GM23338 (cell line): ENCODE data around the gene ADAMTS8. TPM values are rescaled to one million over a fixed set of nuclear protein-coding genes. Genes with fewer than 3 reads are reported as not detected.

ENCODE experiments used
- ATAC-seq: fragments of 200-7000 bp; cut with Tn5 transposase; 3 replicates; pipeline ENCODE4 v1.9.1; 2020
- DNase-seq: peaks from one replicate; pipeline ENCODE4 v3.0.0-alpha.2; 2015; ENCODE audit warnings: low spot score
- H2AFZ ChIP-seq: fragments of 200-600 bp; sonication (generic); 2 replicates; pipeline ENCODE4 v1.8.0; 2016; ENCODE audit warnings: antibody characterized with exemption, mild to moderate bottlenecking, moderate library complexity
- H3F3A ChIP-seq: fragments of 200-600 bp; sonication (generic); replicated peaks from 2 replicates; pipeline ENCODE4 v1.8.0; 2017; ENCODE audit warnings: antibody characterized with exemption, mixed run types, low read depth
- H3K27ac ChIP-seq: fragments of 200-600 bp; sonication (generic); 2 replicates; pipeline ENCODE4 v1.6.1; 2016; ENCODE audit warnings: low read depth
- H3K27me3 ChIP-seq: fragments of 200-600 bp; sonication (generic); 2 replicates; pipeline ENCODE4 v1.8.0; 2016; ENCODE audit warnings: mild to moderate bottlenecking, mixed run types, moderate library complexity; ENCODE audit not compliant: insufficient read depth
- H3K36me3 ChIP-seq: fragments of 200-600 bp; sonication (generic); 2 replicates; pipeline ENCODE4 v1.8.0; 2016; ENCODE audit warnings: mild to moderate bottlenecking; ENCODE audit not compliant: insufficient read depth
- H3K4me1 ChIP-seq: fragments of 200-600 bp; sonication (generic); 2 replicates; pipeline ENCODE4 v1.8.0; 2016; ENCODE audit warnings: mild to moderate bottlenecking, moderate library complexity; ENCODE audit not compliant: insufficient read depth
- H3K4me2 ChIP-seq: fragments of 200-600 bp; sonication (generic); 2 replicates; pipeline ENCODE4 v1.7.1; 2017; ENCODE audit warnings: mixed run types
- H3K4me3 ChIP-seq: fragments of 200-600 bp; sonication (generic); 2 replicates; pipeline ENCODE4 v1.6.1; 2016; ENCODE audit warnings: mixed run types
- H3K79me2 ChIP-seq: fragments of 200-600 bp; sonication (generic); replicated peaks from 2 replicates; pipeline ENCODE4 v1.8.0; 2017; ENCODE audit warnings: mild to moderate bottlenecking; ENCODE audit not compliant: insufficient read depth
- H3K9me2 ChIP-seq: fragments of 200-600 bp; sonication (generic); 2 replicates; pipeline ENCODE4 v1.8.0; 2017; ENCODE audit not compliant: insufficient read depth
- H4K20me1 ChIP-seq: fragments of 200-600 bp; sonication (generic); replicated peaks from 2 replicates; pipeline ENCODE4 v1.8.0; 2017; ENCODE audit warnings: mild to moderate bottlenecking; ENCODE audit not compliant: insufficient read depth
- H3K27ac Mint-ChIP-seq: 2 replicates; pipeline ENCODE4 v1.8.0; 2020; ENCODE audit warnings: inconsistent platforms, mild to moderate bottlenecking, moderate library complexity, mixed read lengths
- H3K27me3 Mint-ChIP-seq: 3 replicates; pipeline ENCODE4 v1.8.0; 2022; ENCODE audit warnings: low read depth, mild to moderate bottlenecking, moderate library complexity, mixed read lengths, inconsistent platforms; ENCODE audit not compliant: insufficient read depth, poor library complexity
- H3K36me3 Mint-ChIP-seq: 3 replicates; pipeline ENCODE4 v1.8.0; 2021; ENCODE audit warnings: low read depth, mild to moderate bottlenecking, inconsistent platforms, moderate library complexity, mixed read lengths
- H3K4me1 Mint-ChIP-seq: 3 replicates; pipeline ENCODE4 v1.8.0; 2020; ENCODE audit warnings: mild to moderate bottlenecking, inconsistent platforms, mixed read lengths
- H3K4me3 Mint-ChIP-seq: 3 replicates; pipeline ENCODE4 v1.8.0; 2021; ENCODE audit warnings: moderate library complexity, mild to moderate bottlenecking, inconsistent platforms, mixed read lengths
- H3K9me3 Mint-ChIP-seq: 3 replicates; pipeline ENCODE4 v1.8.0; 2020; ENCODE audit warnings: moderate library complexity, mild to moderate bottlenecking, inconsistent platforms, mixed read lengths
- EZH2 ChIP-seq: fragments of 200-600 bp; sonication (generic); IDR thresholded peaks from one replicate; pipeline ENCODE4 v1.8.0; 2017; ENCODE audit warnings: antibody characterized with exemption, mild to moderate bottlenecking, low read depth; ENCODE audit not compliant: unreplicated experiment
- EZH2phosphoT487 ChIP-seq: fragments of 200-600 bp; sonication (generic); IDR thresholded peaks from one replicate; pipeline ENCODE4 v1.8.1; 2018; ENCODE audit warnings: antibody characterized with exemption; ENCODE audit not compliant: unreplicated experiment
- JUNB ChIP-seq: IDR thresholded peaks from one replicate; pipeline ENCODE4 v1.6.1; 2016; ENCODE audit warnings: antibody characterized with exemption; ENCODE audit not compliant: unreplicated experiment
- NANOG ChIP-seq: IDR thresholded peaks from 2 replicates; pipeline ENCODE4 v1.6.1; 2016; ENCODE audit warnings: antibody characterized with exemption, borderline replicate concordance
- STAT1 ChIP-seq: IDR thresholded peaks from one replicate; pipeline ENCODE4 v1.6.1; 2016; ENCODE audit warnings: antibody characterized with exemption; ENCODE audit not compliant: unreplicated experiment
- ZNF114 ChIP-seq: fragments of 250-450 bp; sonication (Bioruptor Pico); IDR thresholded peaks from 2 replicates; pipeline ENCODE4 v1.5.0; 2020; ENCODE audit warnings: mild to moderate bottlenecking, moderate library complexity
- ZNF331 ChIP-seq: fragments of 250-450 bp; sonication (Bioruptor Pico); IDR thresholded peaks from 2 replicates; pipeline ENCODE4 v1.5.0; 2020; ENCODE audit warnings: low read depth, mild to moderate bottlenecking, moderate library complexity
- polyA plus RNA-seq: library from polyadenylated mRNA; unstranded; fragments of >200 nt; fragmentation: Nextera tagmentation; extraction: Ambion mirVana; gene quantifications from 2 replicates; pipeline ENCODE4 v1.2.1, GENCODE V29; 2016
- total RNA-seq: library from RNA; depleted of rRNA; stranded (reverse); fragments of >200 nt; shearing (Covaris generic); gene quantifications from 2 replicates; pipeline ENCODE4 v1.2.3, GENCODE V29; 2014
- TF ChIP-seq, protein P1 (sequence below), 2 experiments: fragments of 200-600 bp in 1 of 2; sonication (generic) in 1 of 2; conservative IDR thresholded peaks; 2 replicates each; pipeline versions ENCODE4 v1.5.1 to v1.6.1; 2016 to 2017; ENCODE audit warnings: antibody characterized with exemption in 2 of 2, low read depth in 2 of 2, mild to moderate bottlenecking in 2 of 2, moderate library complexity in 1 of 2

Gene ADAMTS8
- total and polyA plus RNA-seq, 2 experiments from 2014 or later, result 7.5 to 16.2 TPM

DNA sequence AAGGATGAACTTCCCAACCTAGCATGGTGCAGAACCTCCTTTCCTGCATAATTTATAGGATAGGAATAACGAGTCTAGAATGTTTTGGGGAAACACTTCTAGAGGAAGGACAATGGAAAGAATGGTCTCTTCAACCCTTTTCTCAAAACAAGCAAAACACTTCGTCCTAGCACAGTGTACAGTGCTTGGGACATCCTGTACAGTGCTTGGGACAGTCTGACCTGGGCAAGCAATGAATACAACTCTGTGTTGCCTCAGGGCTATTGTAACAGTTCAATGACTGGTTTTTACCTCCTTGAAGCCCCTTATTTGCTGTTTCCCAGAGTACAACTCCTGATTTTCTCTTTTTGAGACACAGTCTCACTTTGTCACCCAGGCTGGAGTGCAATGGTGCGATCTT is 1.6 kb upstream of the ADAMTS8 start (continued):
- TF ChIP-seq, protein P1, sequence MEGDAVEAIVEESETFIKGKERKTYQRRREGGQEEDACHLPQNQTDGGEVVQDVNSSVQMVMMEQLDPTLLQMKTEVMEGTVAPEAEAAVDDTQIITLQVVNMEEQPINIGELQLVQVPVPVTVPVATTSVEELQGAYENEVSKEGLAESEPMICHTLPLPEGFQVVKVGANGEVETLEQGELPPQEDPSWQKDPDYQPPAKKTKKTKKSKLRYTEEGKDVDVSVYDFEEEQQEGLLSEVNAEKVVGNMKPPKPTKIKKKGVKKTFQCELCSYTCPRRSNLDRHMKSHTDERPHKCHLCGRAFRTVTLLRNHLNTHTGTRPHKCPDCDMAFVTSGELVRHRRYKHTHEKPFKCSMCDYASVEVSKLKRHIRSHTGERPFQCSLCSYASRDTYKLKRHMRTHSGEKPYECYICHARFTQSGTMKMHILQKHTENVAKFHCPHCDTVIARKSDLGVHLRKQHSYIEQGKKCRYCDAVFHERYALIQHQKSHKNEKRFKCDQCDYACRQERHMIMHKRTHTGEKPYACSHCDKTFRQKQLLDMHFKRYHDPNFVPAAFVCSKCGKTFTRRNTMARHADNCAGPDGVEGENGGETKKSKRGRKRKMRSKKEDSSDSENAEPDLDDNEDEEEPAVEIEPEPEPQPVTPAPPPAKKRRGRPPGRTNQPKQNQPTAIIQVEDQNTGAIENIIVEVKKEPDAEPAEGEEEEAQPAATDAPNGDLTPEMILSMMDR (conservative IDR thresholded peaks at IDR 0.05; ENCODE audit: low read depth in 2 of 2), result no peak
- TF ChIP-seq EZH2phosphoT487 (no peak), ZNF114 (CRISPR knock-in tag) (no peak), STAT1 (no peak), ZNF331 (CRISPR knock-in tag) (no peak), NANOG (no peak), JUNB (no peak)

DNA sequence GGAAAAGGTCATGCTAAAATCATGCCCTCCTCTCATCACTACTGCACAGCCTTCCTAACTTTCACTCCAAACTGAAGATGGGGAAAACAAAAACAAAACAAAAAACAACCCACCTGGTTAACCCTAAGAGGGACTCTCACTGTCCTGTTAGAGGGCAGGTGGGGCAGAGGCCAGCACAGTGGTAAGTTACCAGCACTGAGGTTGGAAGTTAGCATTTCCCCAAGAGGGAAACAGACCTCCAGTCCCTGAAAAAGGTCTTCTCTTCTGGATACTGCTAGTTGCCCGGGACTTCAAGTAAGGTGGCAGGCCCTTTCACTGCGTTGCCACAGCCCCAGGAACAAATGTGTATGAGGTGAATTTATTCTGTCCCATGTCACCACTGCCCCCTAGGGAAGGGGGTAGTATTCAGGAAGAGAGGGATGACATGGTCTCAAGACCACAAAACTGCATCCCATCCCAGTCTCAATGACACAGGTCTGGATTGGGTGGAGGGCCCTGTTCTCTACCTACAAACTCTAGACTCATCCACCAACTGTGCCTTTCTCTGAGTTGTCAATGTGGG is 792 bp upstream of the ADAMTS8 start:
- peak; percentile 41 for DNase-seq
- H3K4me1 Mint-ChIP-seq, result peaks cover 26% of the 10 kb centered on the region
- no peak overlapping the region for H3K27ac ChIP-seq
- peak overlapping the region; percentile 66 for H3K4me3 ChIP-seq
- peaks cover 44% of the 10 kb centered on the region for H3K27me3 ChIP-seq
- no peaks in the 10 kb centered on the region for H3K9me2 ChIP-seq
- peak overlapping the region; percentile 76 for H3K4me3 Mint-ChIP-seq
- peaks cover 8% of the 10 kb centered on the region; the same call in 2 of the 3 replicates for H3K36me3 Mint-ChIP-seq
- H2AFZ ChIP-seq, result peak overlapping the region; percentile 91
- no peaks in the 10 kb centered on the region for H3K36me3 ChIP-seq
- peaks cover 49% of the 10 kb centered on the region for H3K27me3 Mint-ChIP-seq
- H3K9me3 Mint-ChIP-seq, result no peaks in the 10 kb centered on the region
- peaks cover 15% of the 10 kb centered on the region for H3F3A ChIP-seq
- no peaks in the 10 kb centered on the region for H4K20me1 ChIP-seq
- H3K27ac Mint-ChIP-seq, result no peak overlapping the region
- no peaks in the 10 kb centered on the region for H3K79me2 ChIP-seq
- peak overlapping the region; percentile 90 for H3K4me2 ChIP-seq
- TF ChIP-seq, protein P1 (conservative IDR thresholded peaks at IDR 0.05; ENCODE audit: low read depth in 2 of 2), result peak in 1 of 2 experiments; percentile 62; a peak in 3 of 4 replicates
- no peak for TF ChIP-seq EZH2
- no peak for TF ChIP-seq STAT1
- H3K4me1 ChIP-seq, result peaks cover 18% of the 10 kb centered on the region; the same call in 1 of the 2 replicates
- ATAC-seq, result no peak
